H1 (cell line): ENCODE results near the gene FAM227B. TPM values are rescaled to one million over a fixed set of nuclear protein-coding genes. Genes with fewer than 3 reads are reported as not detected.

Experiments
- ASH2L ChIP-seq: fragments of 200-600, 300-600 bp; sonication (generic); IDR thresholded peaks from one replicate; pipeline ENCODE4 v1.7.1; 2017; ENCODE audit warnings: low read length
- E2F6 ChIP-seq: IDR thresholded peaks from 2 replicates; pipeline ENCODE4 v1.6.1; 2012; ENCODE audit warnings: inconsistent platforms
- EGR1 ChIP-seq: IDR thresholded peaks from 2 replicates; pipeline ENCODE4 v1.6.1; 2011; ENCODE audit warnings: low read depth, low read length, borderline replicate concordance
- EZH2 ChIP-seq: fragments of 200-600 bp; sonication (generic); IDR thresholded peaks from 2 replicates; pipeline ENCODE4 v1.7.1; 2012; ENCODE audit warnings: low read depth, mild to moderate bottlenecking, moderate library complexity, low read length, inconsistent platforms; ENCODE audit not compliant: severe bottlenecking
- HDAC6 ChIP-seq: IDR thresholded peaks from one replicate; pipeline ENCODE4 v1.7.1; 2012; ENCODE audit warnings: low read depth, mild to moderate bottlenecking, inconsistent platforms, low read length, moderate library complexity
- MAFK ChIP-seq: IDR thresholded peaks from 2 replicates; pipeline ENCODE4 v1.6.1; 2012; ENCODE audit warnings: low read depth, mild to moderate bottlenecking, improper control_type of control experiment, low read length
- NANOG ChIP-seq: IDR thresholded peaks from 2 replicates; pipeline ENCODE4 v1.6.1; 2011; ENCODE audit warnings: low read length, low read depth, mild to moderate bottlenecking, inconsistent platforms; ENCODE audit not compliant: insufficient read depth, poor library complexity, severe bottlenecking
- NRF1 ChIP-seq: IDR thresholded peaks from 2 replicates; pipeline ENCODE4 v1.6.1; 2011; ENCODE audit warnings: mild to moderate bottlenecking, low read depth, low read length, improper control_type of control experiment
- RAD21 ChIP-seq, 2 experiments: IDR thresholded peaks in 1 of 2; conservative IDR thresholded peaks in 1 of 2; 2 replicates each; pipeline ENCODE4 v1.6.1; 2011; ENCODE audit warnings: low read depth in 2 of 2, low read length in 2 of 2, improper control_type of control experiment in 1 of 2, inconsistent platforms in 1 of 2, mild to moderate bottlenecking in 1 of 2, moderate library complexity in 1 of 2
- SIX5 ChIP-seq: IDR thresholded peaks from 2 replicates; pipeline ENCODE4 v1.6.1; 2011; ENCODE audit warnings: mild to moderate bottlenecking, low read depth, low read length
- TCF12 ChIP-seq: IDR thresholded peaks from 2 replicates; pipeline ENCODE4 v1.6.1; 2011; ENCODE audit warnings: low read depth, mild to moderate bottlenecking, low read length
- TEAD4 ChIP-seq: IDR thresholded peaks from 2 replicates; pipeline ENCODE4 v1.6.1; 2012; ENCODE audit warnings: low read depth, low read length, inconsistent platforms, mixed read lengths
- polyA plus RNA-seq, 7 experiments: library from polyadenylated mRNA; depleted of rRNA in 3 of 7; stranded (reverse) in 5 of 7; unstranded in 2 of 7; fragments of >200 nt in 5 of 7; fragments of 200-250 nt in 2 of 7; gene quantifications; 1 replicate in 5 of 7; 2 replicates in 1 of 7; 4 replicates in 1 of 7; pipeline versions ENCODE4 v1.2.1 to v1.2.3, GENCODE V29; 2011 to 2013; ENCODE audit warnings: missing spikeins in 2 of 7, mixed read lengths in 2 of 7
- total RNA-seq: library from RNA; stranded (reverse); fragmentation: NEBNext Ultra II Directional; extraction: Animal tissue kit (Norgen Biotek cat#: 25700); gene quantifications from 2 replicates; pipeline ENCODE4 v1.2.1, GENCODE V29; 2021

FAM227B gene
- total and polyA plus RNA-seq, 2 of the 8 experiments (the other 6 are each of a cell fraction or from before 2014, with no cell fraction given) = 4.0 to 6.5 TPM

- TF ChIP-seq RAD21 (IDR thresholded peaks at IDR 0.05 in 1 of 2, conservative IDR thresholded peaks at IDR 0.05 in 1 of 2; ENCODE audit: low read depth in 2 of 2, low read length in 2 of 2) = no peak; a peak in 1 of 4 replicates
- TF ChIP-seq TCF12 = no peak
- no peak for TF ChIP-seq EGR1
- TF ChIP-seq EZH2 = no peak
- TF ChIP-seq TEAD4 = 0 out of 2 replicates have a peak, but pooled peaks have one; percentile 5
- peak; percentile 99 for TF ChIP-seq ASH2L
- no peak for TF ChIP-seq NANOG
- TF ChIP-seq SIX5 = no peak
- no peak for TF ChIP-seq MAFK
- TF ChIP-seq E2F6 = peak; percentile 76
- TF ChIP-seq HDAC6 = no peak
- no peak for TF ChIP-seq NRF1
Measured at GRCh38 chr15:49620658-49621368, at the start of gene FAM227B, which contains the start of gene DTWD1 (continued).
